HepG2 (cell line): Measurements from ENCODE around the gene SLC5A10. TPM values are rescaled to one million over a fixed set of nuclear protein-coding genes. Genes with fewer than 3 reads are reported as not detected.

Experiments
- BRF2 ChIP-seq: sonication (generic); formaldehyde crosslinking; IDR thresholded peaks from 2 replicates; pipeline ENCODE4 v1.8.1; 2022; ENCODE audit warnings: mild to moderate bottlenecking, missing genetic modification reagents
- FOXK1 ChIP-seq: sonication (generic); formaldehyde crosslinking; IDR thresholded peaks from 2 replicates; pipeline ENCODE4 v1.4.0; 2020; ENCODE audit warnings: low read depth, missing genetic modification reagents, borderline replicate concordance
- KLF11 ChIP-seq: IDR thresholded peaks from 2 replicates; pipeline ENCODE4 v1.6.1; 2016; ENCODE audit warnings: missing compliant biosample characterization
- MAFG ChIP-seq: sonication (generic); formaldehyde crosslinking; IDR thresholded peaks from 2 replicates; pipeline ENCODE4 v1.5.1; 2020; ENCODE audit warnings: mild to moderate bottlenecking, missing genetic modification reagents
- MED13 ChIP-seq: sonication (generic); formaldehyde crosslinking; IDR thresholded peaks from 2 replicates; pipeline ENCODE4 v1.5.0; 2020; ENCODE audit warnings: missing genetic modification reagents
- MXD4 ChIP-seq: IDR thresholded peaks from 2 replicates; pipeline ENCODE4 v1.6.1; 2016; ENCODE audit warnings: mild to moderate bottlenecking, missing biosample characterization, missing genetic modification reagents
- NFKBIZ ChIP-seq: IDR thresholded peaks from 2 replicates; pipeline ENCODE4 v1.6.1; 2018; ENCODE audit warnings: missing genetic modification reagents, missing compliant biosample characterization
- POLR2A ChIP-seq, 2 experiments: IDR thresholded peaks; 2 replicates each; pipeline ENCODE4 v1.6.1; 2011; ENCODE audit warnings: low read depth in 2 of 2, low read length in 2 of 2, mild to moderate bottlenecking in 1 of 2, moderate library complexity in 1 of 2; ENCODE audit not compliant: insufficient read depth in 1 of 2
- SOX6 ChIP-seq, 2 experiments: fragments of 450-650 bp in 1 of 2; sonication (generic) in 1 of 2; formaldehyde crosslinking in 1 of 2; IDR thresholded peaks; 2 replicates each; pipeline versions ENCODE4 v1.4.0 to v1.6.1; 2017 to 2020; ENCODE audit warnings: antibody characterized with exemption in 1 of 2, mild to moderate bottlenecking in 1 of 2, missing genetic modification reagents in 1 of 2
- ZBTB40 ChIP-seq, 2 experiments: fragments of 450-650 bp in 1 of 2; sonication (generic) in 1 of 2; formaldehyde crosslinking in 1 of 2; IDR thresholded peaks; 2 replicates each; pipeline versions ENCODE4 v1.6.1 to v1.8.0; 2016 to 2022; ENCODE audit warnings: antibody characterized with exemption in 1 of 2, mild to moderate bottlenecking in 1 of 2, missing genetic modification reagents in 1 of 2
- ZNF18 ChIP-seq: sonication (generic); formaldehyde crosslinking; IDR thresholded peaks from 2 replicates; pipeline ENCODE4 v1.8.0; 2022; ENCODE audit warnings: mild to moderate bottlenecking, missing genetic modification reagents; ENCODE audit not compliant: insufficient replicate concordance
- ZNF205 ChIP-seq: IDR thresholded peaks from 2 replicates; pipeline ENCODE4 v1.6.1; 2018; ENCODE audit warnings: missing biosample characterization, missing genetic modification reagents
- ZNF597 ChIP-seq: sonication (generic); formaldehyde crosslinking; IDR thresholded peaks from 2 replicates; pipeline ENCODE4 v1.5.0; 2020; ENCODE audit warnings: missing genetic modification reagents
- ZNF713 ChIP-seq: sonication (generic); formaldehyde crosslinking; IDR thresholded peaks from 2 replicates; pipeline ENCODE4 v1.4.0; 2020; ENCODE audit warnings: mild to moderate bottlenecking, missing genetic modification reagents
- polyA plus RNA-seq, 8 experiments: library from polyadenylated mRNA; depleted of rRNA in 3 of 8; stranded (reverse) in 7 of 8; unstranded in 1 of 8; fragments of >200 nt; fragmentation: Illumina TruSeq in 4 of 8; extraction: Trizol in 4 of 8; gene quantifications; 2 replicates each; pipeline versions ENCODE4 v1.2.1 to v1.2.3, GENCODE V29; 2011 to 2016; ENCODE audit warnings: low read depth in 4 of 8, missing spikeins in 1 of 8, mixed read lengths in 1 of 8; ENCODE audit not compliant: insufficient read depth in 1 of 8
- total RNA-seq, 5 experiments: library from RNA; depleted of rRNA; stranded (reverse); fragments of >200 nt; fragmentation: Illumina TruSeq; extraction: Trizol; gene quantifications; 2 replicates each; pipeline ENCODE4 v1.2.3, GENCODE V29; 2016; ENCODE audit warnings: low read depth in 1 of 5

The SLC5A10 gene
- total and polyA plus RNA-seq, 2 of the 13 experiments (the other 11 are each of a cell fraction or from before 2014, with no cell fraction given), result 0.05 TPM; not detected in 1

GRCh38 chr17:18925187-18925586 is 26.8 kb upstream of the SLC5A10 start (continued):
- no peak for TF ChIP-seq ZNF18 (CRISPR knock-in tag)
- TF ChIP-seq KLF11 (CRISPR knock-in tag), result no peak
- TF ChIP-seq MAFG (CRISPR knock-in tag), result no peak
- TF ChIP-seq MXD4 (CRISPR knock-in tag), result no peak
- peak; percentile 79; the same call in 1 of the 2 replicates for TF ChIP-seq FOXK1 (CRISPR knock-in tag)
- TF ChIP-seq ZBTB40 (IDR thresholded peaks at IDR 0.05), result no peak
- no peak for TF ChIP-seq ZBTB40 (CRISPR knock-in tag; IDR thresholded peaks at IDR 0.05)
- TF ChIP-seq ZNF713, result no peak
- TF ChIP-seq NFKBIZ, result peak; percentile 88
- no peak for TF ChIP-seq ZNF597 (CRISPR knock-in tag)
- TF ChIP-seq MED13 (CRISPR knock-in tag), result no peak
- TF ChIP-seq SOX6 (IDR thresholded peaks at IDR 0.05), result no peak
- peak; percentile 79 for TF ChIP-seq SOX6 (CRISPR knock-in tag; IDR thresholded peaks at IDR 0.05)
- TF ChIP-seq ZNF205 (CRISPR knock-in tag), result no peak
- TF ChIP-seq BRF2 (CRISPR knock-in tag), result no peak
- TF ChIP-seq POLR2A (IDR thresholded peaks at IDR 0.05; ENCODE audit: insufficient read depth in 1 of 2, low read depth in 2 of 2, low read length in 2 of 2), result no peak
